Measurements from ENCODE around the gene SLC22A14.

GRCh38 chr3:38343797-38344594 is 61.9 kb downstream of the SLC22A14 start:
- TF ChIP-seq EP300 (IDR thresholded peaks at IDR 0.05) (no peak), CTCF (IDR thresholded peaks at IDR 0.05) (no peak), POLR2A (IDR thresholded peaks at IDR 0.05; ENCODE audit: low read depth) (no peak)
